Bronchial smooth muscle cell (primary cell): ENCODE results near the gene PDE3B. TPM values are rescaled to one million over a fixed set of nuclear protein-coding genes. Genes with fewer than 3 reads are reported as not detected.

ENCODE experiments used
- total RNA-seq: library from RNA; depleted of rRNA; stranded (reverse); fragments of >200 nt; gene quantifications from 2 replicates; pipeline ENCODE4 v1.2.1, GENCODE V29; 2014

Gene PDE3B
- 2.5 and 4.6 TPM in 2 replicates for total RNA-seq

GRCh38 chr11:14643697-14644225 is at the start of gene PDE3B:
Gene PDE3B (plus strand): TSS chr11:14643804. CDS start chr11:14644076, 272 bp downstream.

GRCh38 chr11:14892036-14892556 is 248.5 kb downstream of the PDE3B start, which contains the start of gene CYP2R1:
Gene CYP2R1 (minus strand): TSS chr11:14892231. CDS start chr11:14892205, 26 bp downstream.

Other genes with a start within 250 kb of the PDE3B start
- 236 and 263 TPM in 2 replicates for gene COPB1, start 144.0 kb upstream of the PDE3B start, total RNA-seq
- 111 and 135 TPM in 2 replicates for gene PSMA1, start 123.4 kb upstream of the PDE3B start, total RNA-seq
- gene CYP2R1, start 248.4 kb downstream of the PDE3B start, total RNA-seq: 6.3 and 7.2 TPM in 2 replicates